CD4-positive, alpha-beta T cell treated with Interferon alpha-2 for 1 hour (primary cell): ENCODE data around the gene GAK.
"Not testable (repeated sequence)": the region's sequence is repeated elsewhere in the genome, so short reads cannot be mapped to it uniquely, and the experiment has no call there.

ENCODE experiments used
- DNase-seq, 2 donors: peaks; one replicate each; pipeline ENCODE4 v3.0.0-alpha.2; 2020 to 2022

Gene GAK

DNA sequence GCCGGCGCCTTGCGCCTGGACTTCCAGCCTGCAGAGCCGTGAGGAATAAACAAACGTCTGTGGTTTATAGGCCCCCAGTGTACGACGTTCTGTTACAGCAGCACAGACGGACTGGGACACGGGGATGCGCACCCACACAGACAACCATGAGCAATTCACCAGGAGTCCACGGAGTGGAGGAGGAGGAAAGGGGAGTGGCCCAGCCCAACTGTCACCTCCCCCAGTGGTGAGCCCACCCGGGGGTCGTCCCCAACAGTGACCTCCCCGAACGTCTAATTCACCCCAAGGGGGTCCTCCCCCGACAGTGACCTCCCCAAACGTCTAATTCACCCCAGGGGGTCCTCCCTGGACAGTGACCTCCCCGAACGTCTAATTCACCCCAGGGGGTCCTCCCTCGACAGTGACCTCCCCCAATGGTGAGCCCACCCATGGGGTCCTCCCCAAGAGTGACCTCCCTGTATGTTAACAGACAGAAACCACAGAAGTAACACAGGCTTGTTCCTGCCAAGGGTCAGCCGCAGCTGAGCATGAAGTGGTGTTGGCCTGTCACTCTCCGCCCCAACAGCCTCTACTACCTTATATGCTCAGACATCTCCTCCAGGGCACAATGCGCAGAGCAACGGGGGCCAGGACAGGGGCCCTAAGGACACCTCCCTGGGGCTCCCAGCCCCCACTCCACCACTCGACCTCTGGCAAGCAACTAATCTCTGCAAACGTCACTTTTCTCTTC, 6.2 kb downstream of the GAK start:
- no peak for DNase-seq

DNA sequence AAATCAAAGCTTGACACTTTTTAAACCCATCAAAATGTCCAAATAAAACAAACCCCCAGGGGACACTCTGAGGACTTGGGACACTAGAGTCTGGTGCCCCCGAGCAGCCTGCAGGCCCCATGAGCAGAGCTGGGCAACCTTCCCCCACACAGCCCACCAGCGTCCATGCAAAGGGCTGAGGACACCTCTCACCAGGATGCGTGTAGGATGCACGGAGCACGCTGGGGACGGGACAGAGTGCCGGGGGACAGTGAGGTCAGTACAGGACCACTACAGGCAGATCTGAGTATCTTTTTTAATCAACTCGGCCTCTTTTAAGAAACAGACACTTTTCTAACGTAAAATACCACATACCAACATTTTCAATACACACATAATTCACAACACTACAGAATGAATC, 6.9 kb downstream of the GAK start:
- DNase-seq, result no peak

DNA sequence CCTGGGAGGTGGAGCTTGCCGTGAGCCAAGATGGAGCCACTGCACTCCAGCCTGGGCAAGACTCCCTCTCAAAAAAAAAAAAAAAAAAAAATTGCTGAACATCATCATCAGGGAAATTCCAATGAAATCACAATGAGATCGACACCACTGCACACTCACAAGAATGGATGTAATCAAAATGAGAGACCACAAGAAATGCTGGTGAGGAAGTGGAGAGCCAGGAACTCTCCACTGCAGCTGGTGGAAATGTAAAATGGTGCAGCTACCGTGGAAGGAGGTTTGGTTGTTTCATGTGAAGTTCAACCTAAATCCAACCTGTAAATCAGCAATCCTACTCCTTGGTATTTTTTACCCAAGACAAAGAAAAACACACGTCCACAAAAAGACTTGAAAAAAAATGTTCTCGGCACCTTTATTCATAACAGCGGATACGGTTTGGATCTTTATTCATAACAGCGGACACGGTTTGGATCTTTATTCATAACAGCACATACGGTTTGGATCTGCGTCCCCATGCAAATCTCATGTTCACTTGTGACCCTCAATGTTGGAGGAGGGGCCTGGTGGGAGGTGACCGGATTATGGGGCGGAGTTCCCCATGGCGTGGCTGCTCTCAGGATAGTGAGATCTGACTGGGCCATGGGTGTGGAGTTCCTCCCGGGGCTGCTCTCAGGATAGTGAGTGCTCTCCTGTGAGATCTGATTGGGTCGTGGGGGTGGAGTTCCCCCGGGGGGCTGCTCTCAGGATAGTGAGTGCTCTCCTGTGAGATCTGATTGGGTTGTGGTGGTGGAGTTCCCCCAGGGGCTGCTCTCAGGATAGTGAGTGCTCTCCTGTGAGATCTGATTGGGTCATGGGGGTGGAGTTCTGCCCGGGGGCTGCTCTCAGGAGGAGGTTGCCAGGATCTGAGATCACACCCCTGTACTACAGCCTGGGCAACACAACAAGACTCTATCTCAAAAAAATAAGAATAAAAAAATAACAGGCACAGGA, 7.7 kb downstream of the GAK start:
- peak; percentile 17 to 25 for DNase-seq

DNA sequence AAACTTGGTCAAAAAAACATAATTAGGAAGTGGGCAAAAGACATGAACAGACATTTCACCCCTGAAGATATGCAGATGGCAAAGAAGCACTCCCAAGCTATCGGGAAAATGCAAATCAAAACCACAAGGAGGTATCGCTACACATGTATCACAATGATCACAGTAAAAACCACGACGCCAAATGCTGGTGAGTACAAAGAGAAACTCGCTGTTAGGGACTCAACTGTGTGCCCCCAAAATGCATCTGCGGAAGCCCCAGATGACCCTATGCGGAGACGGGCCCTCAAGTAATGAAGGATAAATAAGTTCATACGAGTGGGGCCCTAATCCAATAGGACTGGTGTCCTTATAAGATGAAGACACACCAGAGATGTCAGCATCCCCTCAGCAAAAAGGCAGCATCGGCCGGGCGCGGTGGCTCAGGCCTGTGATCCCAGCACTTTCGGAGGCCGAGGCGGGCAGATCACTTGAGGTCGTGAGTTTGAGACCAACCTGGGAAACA, 10.2 kb downstream of the GAK start:
- DNase-seq, result no peak

DNA sequence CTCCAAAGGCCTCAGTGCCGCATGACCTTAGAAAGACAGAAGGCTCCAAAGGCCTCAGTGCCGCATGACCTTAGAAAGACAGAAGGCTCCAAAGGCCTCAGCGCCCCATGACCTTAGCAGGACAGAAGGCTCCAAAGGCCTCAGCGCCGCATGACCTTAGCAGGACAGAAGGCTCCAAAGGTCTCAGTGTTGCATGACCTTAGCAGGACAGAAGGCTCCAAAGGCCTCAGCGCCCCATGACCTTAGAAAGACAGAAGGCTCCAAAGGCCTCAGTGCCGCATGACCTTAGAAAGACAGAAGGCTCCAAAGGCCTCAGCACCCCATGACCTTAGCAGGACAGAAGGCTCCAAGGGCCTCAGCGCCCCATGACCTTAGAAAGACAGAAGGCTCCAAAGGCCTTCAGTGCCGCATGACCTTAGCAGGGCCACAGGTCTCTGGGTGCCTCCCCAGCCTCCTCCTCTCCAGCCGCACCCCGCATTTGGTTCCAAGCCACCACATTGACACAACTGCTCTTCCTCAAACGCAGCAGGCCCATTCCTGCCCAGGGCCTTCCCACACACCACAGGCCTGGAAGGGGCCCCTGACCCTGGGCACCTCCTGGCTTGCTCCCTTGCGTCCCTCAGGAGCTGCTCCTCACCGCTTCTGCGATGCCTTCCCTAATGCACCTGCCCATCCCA, 13.0 kb downstream of the GAK start:
- DNase-seq, result not testable (repeated sequence)

DNA sequence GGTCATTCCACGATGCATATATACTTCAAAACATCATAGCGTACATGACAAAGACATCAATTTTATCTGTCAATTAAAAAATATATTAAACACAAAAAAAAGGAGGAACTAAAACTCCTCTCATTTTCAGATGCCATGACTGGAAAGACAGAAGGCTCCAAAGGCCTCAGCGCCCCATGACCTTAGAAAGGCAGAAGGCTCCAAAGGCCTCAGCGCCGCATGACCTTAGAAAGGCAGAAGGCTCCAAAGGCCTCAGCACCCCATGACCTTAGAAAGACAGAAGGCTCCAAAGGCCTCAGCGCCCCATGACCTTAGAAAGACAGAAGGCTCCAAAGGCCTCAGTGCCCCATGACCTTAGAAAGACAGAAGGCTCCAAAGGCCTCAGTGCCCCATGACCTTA, 13.5 kb downstream of the GAK start:
- DNase-seq, result not testable (repeated sequence)

DNA sequence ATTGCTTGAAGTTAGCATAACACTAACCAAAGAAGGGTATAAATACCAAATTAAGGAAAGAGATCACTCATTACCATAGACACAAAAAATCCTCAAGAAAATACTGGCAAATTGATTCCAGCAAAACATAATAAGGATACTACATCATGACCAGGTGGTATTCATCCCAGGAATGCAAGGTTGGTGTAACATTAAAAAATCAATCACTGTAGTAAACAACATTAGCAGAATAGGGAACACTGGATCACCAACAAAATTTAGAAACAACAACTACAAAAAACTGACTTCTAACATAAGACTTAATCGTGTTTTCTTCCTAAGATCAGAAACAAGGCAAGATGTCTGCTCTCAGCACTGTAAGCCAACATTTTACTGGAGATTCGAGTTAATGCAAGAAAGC, 14.1 kb downstream of the GAK start:
- no peak for DNase-seq

DNA sequence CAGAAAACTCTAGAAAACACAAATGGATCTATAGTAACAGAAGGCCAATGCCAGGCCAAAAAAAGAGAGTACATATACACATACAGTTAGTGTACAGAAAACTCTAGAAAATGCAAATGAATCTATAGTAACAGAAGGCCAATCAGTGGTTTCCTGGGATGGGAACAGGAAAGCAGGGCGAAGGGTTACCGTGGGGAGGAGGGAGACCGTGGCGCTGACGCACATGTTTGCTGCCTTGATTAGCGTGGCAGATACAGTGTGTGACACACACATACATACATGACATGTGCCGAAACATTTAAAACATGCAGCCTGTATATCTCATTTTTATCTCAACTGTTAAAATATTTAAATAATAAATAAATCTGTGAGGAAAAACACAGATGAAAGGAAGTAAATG, 14.7 kb downstream of the GAK start:
- DNase-seq, result no peak

DNA sequence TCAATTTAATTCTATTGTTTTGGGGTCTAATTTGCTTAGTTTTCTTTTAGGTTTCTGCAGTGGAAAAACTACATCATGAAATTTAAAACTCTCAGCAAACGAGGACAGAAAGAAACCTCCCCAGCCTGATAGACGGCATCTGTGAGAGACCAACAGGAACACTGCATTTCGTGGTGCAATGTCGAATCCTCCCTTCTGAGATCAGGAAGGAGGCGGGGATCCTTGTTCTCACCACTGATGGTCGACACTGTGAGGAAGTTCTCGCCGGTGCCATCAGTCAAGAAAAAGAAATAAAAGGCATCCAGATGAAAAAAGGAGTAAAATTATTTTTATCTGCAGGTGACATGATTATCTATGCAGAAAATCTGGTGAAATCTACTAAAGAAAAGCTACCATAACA, 16.5 kb downstream of the GAK start:
- DNase-seq, result no peak

DNA sequence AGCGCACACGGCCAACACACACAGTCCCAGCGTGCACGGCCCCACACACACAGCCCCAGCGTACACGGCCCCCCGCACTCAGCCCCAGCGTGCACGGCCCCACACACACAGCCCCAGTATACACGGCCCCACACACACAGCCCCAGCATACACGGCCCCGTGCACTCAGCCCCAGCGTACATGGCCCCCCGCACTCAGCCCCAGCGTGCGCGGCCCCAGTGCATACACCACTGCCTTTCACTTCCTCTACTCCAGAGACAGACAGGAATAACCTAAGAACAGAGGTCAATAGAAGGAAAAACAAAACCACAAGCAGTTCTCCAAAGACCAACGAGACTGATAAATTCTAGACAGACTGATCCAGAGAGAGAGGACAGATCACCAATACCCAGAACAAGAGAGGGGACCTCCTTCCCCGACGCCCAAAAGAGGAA, 17.1 kb downstream of the GAK start:
- no peak for DNase-seq

DNA sequence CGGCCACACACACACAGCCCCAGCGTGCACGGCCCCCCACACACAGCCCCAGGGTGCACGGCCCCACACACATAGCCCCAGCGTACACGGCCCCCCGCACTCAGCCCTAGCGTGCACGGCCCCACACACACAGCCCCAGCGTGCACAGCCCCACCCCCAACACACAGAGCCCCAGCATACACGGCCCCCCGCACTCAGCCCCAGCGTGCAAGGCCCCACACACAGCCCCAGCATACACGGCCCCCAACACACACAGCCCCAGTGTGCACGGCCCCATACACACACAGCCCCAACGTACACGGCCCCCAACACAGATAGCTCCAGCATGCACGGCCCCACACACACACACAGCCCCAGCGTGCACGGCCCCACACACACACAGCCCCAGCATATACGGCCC, 17.6 kb downstream of the GAK start:
- DNase-seq, result no peak

DNA sequence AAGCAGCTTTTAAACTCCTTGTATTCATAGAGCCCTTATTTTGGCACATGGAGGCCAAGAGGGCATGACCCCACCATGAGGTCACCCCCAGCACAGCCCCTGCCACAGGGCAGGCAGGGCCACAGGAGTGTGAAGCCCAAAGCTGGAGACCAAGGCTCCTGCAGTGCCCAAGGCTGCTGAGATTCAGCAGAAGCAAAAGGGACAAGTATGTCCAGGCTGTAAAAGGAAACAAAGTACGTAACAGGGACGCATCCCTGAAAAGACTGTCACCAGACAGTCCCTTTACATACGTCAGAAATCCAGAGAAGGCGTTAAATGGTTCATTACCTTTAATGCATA, 18.9 kb downstream of the GAK start:
- no peak for DNase-seq

DNA sequence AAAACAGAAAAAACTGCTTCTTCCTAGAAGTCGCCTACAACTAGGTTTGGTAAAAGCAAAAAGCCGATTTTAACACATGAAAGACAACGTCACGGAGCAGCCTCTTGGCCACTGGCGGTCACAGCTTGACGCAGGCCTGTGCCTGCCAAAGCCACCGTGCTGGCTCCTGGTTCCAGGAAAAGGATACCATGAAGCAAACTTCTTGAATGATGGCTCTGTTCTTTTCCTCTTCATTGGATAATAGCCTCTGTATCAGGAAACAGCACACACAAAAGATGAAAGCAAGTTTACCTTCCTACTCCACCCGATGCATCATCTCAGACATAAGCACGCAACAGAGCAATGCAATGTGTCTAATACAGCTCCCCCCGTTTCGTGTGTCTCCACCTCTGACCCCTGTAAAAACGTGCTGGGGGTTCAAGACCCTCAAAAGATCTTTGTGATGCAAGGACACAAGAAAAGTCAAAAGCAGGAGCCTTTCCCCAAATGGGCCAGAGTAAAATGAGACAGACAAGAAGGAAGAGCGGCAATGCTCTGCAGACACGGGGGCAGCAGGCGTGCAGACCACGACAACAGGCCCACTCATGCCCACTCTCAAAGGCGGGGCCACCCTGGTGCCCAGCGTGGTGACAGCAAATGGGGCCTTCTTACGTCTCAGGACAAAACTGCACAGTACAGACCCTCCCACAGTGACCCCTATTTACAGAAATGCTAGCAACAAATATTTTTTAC, 19.4 kb downstream of the GAK start:
- DNase-seq, result no peak

DNA sequence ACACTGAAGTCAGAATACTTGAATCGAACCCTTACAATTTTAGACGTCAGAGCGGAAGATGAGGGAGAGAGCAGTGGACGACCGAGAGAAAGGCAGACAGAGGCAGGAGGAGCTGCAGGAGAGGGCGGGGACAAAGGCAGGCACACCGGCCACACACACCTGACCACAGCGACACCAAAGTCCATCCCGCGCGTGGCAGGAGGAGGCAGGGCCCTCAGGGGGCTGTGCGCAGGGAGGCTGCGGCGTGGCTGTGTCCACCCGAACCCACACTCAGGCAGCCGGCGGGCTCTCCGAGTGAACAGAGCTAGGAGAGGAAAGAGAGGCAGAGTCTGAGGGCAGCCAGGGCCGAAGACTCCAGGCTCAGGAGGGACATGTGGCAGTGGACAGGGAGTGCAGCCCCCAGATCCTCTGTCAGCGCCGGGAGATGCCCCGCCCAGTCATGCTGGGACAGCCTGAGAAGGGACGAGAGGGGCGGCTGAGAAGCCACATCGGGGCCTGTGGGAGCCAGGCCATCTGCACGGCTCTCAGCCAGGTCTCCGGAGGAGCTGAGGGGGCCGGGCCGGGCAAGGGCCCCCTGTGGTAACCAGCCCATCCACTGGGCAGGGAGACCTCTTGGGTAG, 20.1 kb downstream of the GAK start:
- DNase-seq, result no peak

DNA sequence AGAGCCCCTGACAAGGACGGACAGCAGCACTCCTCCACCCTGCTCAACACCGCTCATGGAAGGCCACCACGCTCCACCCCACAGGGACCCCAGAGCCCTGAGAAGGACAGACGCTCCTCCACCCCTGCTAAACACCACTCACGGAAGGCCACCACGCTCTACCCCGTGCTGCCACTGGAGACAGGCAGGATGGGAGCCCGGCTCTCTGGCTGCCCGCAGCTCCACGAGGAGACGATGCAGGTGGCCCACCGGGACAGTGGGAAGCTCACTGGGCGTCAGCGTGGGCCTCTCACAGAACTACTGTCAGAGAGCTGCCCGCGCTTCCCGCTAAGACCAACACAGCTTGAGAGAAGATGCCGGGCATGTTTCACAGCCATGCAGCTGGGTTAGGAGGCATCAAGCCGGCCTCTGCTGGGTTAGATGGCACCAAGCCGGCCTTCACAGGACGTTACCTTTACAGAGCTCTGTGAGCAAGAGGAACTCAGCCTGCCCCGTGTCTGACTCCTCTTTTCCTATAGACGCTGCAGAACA, 20.8 kb downstream of the GAK start:
- no peak for DNase-seq

DNA sequence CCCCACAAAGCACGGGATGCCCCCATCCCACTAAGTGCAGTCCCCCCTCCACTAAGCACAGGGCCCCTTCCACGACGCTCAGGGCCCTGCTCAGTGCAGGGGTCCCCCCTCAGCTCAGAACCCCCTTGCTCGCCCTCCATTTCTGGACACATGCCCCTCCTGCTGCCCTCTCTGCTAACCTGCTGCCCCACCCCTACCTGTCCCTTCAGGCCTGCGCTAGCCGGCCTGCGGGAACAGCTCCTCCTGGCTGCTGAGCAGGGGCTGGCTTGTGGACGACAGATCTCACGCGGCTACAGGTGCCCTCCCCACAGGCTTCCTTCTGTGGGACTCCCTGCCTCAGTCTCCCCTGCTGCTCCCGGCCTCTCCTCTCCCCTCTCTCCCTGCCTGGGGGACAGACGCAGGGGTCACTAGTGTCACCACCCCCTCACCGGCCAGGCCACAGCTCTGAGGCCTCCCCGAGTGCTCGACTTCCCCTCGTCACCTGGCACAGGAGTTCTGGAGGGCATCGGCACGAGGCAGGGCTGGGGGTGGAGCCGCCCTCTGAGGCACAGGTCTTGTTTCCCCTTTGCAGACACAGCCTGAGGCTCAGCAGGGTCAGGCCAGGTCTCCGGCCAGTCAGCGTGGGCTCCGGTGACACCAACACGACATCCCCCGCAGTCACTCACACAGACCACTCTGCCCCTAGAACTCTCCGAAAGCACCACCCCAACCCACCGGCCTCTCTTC, 21.6 kb downstream of the GAK start:
- no peak for DNase-seq

DNA sequence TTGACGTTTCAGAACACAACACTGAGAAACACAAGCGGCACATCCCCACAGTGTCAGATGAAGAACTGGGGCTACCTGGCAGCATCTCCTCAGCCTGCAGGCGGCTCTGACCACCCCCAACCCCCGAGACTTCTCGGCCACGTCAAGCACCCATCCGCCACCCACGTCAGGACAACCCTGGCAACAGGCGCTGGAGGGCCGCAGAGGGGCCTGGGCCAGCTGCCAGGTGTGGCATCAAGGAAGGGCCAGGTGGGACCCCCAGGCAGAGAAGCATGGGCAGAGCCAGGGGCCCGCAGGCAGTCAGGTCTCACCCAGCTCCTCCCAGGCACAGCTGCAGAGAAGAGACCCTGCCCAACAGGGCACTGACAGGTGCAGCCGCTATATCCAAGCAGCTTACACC, 22.3 kb downstream of the GAK start:
- no peak for DNase-seq

DNA sequence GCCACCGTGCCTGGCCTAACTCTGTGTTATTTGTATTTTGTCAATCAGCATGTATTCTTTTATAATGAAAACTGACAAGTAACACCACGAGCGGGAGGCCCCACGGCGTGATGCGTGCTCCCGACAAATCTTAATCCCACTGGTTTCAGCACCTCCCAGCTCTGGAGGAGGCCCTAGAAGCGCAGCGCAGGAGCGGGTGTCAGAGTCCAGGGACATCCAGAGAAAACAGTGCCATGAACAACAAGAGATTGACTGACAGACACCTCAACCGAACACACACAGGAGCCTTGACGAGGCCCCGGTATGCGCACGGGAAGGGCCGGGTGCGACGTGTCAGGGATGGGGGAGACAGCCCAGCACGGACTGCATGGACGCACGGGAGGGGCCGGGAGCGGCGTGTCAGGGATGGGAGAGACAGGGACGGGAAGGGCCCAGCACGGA, 23.0 kb downstream of the GAK start:
- DNase-seq, result no peak

DNA sequence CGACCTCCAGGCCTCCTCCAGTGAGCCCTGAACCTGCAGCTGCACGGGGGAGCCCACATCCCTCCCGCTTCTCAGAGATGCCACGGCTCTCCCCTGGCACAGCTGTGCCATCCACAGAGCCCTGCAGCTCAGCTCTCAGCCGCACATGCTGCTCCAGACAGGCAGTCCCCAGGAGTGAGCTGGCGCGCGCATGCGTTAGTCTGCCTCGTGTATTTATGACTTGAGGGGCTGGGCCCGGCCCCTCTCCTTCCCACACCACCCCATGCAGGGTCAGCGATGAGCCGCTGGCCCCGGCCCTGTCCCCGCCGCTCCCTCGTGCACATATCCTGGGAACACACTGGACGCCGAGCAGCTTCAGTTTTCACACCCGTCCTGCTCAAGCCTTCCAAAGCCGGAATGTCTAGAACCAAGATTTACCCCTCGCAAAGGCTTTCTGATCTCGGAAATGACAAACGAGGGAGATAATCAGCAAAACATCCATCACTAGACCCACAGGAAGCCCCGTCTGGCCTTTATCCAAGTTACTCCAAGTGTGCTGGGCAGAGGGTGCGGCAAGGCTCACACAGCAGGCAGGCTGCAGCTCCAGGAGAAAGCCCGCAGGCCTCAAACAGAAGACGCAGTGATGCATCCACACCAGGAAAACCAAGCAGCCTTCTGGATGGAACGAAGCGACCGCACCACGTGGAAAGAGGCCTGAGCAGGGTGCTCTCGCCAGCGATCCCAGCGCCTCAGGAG, 24.3 kb downstream of the GAK start:
- DNase-seq, result no peak

DNA sequence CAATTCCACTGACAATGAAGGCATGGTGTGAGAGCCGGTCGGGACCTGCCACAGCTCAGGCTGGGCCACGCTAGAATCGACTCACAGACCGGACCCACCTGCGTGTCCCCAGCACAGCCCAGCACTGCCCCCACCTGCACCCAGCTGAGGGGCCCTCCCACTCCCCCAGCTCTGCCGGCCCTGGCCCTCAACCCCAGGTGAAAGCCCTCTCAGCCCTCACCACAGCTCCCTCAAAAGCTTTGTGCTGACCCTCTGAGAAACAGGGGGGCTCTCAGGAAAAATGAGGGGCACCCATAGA, 25.1 kb downstream of the GAK start:
- no peak for DNase-seq
